GM15510 (cell line): ENCODE measurements around the gene DPPA3.

Experiments used
- POLR2A ChIP-seq: IDR thresholded peaks from 3 replicates; pipeline ENCODE4 v1.6.1; 2011; ENCODE audit warnings: borderline replicate concordance; ENCODE audit not compliant: insufficient read length; ENCODE audit errors: extremely low read depth

The DPPA3 gene

DNA sequence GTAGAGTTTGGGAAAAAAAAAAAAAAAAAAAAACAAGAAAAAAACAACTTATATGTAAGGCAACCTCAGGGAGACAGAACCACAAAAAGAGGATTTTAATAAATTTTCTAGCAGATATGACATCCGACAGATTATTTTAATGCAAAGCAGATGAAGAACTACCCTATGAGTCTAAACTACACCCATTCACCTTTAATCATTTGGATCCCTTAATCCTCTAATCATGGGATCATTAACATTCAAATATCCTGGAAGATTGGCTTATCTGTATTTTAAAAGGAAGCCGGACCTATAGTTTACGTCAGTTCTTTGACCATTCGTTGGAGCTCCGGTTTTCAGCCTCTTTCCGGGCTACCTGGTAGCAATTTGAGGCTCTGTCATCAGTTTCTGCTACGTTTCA, at the start of gene DPPA3:
TSS of gene DPPA3 (plus strand) at position 301 of the 400 bp plus-strand sequence. CDS start 138 bp downstream, outside the sequence.
- TF ChIP-seq POLR2A = no peak

DNA sequence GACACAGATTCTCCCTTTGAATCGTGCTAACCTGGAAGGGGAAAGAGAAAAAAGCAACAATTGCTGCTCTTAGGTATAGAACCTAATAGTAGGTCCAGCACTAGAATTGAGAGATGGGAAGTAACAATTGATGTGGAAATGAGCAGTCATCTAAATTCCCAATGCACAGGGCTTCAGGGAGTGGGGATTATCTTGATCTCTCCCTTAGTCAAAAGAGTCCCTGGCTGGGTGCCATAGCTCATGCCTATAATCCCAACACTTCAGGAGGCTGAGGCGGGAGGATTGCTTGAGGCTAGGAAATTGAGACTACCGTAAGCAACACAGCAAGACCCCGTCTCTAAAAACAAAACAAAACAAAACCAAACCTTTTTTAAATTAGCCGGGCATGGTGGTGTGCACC, 49.5 kb upstream of the DPPA3 start:
- no peak for TF ChIP-seq POLR2A

DNA sequence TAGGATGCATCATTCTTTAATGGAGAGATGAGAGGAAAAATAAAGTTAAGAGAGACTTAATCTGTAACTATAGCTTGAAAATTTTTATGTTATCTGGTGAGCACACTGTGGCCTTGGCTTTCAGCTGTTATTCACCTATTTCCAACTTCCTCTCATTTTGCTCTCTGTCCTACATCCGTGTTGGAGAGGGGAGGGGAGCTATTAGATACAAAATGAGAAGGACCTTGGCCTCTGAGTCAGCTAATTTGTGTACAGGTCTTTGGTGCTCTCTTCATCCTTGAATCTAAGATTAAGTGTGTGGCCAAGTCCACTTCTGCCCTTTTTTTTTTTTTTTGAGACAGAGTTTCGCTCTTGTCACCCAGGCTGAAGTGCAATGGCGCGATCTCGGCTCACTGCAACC, 44.6 kb upstream of the DPPA3 start:
- TF ChIP-seq POLR2A = no peak

DNA sequence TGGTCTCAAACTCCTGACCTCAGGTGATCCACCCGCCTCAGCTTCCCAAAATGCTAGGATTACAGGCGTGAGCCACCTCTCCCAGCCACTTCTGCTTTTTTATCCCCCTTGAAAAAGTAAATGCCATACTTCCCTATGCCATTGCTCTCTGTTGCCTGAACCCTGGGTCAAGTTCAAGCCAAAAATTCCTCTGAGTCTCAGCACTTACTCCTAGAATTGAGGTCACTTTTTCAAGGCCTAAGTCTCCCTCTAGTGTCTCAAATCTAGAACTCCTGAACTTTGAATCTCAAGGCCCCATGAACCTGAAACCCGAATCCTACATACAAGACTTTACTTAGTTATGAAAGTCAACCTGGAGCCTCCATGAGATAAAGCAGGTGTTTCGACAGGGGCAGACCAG, 44.1 kb upstream of the DPPA3 start:
- TF ChIP-seq POLR2A = no peak

DNA sequence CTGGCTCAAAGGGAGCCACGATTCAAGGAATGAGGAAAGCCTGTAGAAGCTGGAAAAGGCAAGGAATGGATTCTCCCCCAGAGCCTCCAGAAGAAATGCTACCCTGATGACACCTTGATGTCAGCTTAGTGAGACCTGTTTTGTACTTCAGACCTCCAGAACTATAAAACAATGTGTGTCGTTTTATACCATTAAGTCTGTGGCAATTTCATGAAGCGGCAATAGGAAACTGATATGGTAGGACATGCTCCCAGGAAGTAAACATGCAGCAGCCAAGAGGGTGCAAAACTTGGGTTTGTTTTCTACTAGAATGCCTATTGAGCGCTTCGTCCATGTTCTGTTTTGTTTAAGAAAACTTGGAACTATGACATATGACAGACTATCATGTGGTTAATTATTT, 43.1 kb upstream of the DPPA3 start:
- TF ChIP-seq POLR2A = no peak

DNA sequence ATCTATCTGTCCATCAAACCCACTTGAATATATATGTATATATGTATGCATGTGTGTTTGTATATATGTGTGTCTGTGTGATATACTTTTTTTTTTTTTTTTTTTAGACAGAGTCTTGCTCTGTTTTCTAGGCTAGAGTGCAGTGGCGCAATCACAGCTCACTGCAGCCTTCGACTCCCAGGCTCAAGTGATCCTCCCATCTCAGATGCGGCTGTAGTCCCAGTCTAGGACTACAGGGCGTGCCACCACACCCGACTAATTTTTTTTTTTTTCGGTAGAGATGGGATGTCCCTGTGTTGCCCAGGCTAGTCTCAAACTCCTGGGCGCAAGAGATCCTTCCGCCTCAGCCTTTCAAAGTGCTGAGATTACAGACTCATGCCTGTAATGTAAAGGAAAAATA, 32.5 kb upstream of the DPPA3 start:
- no peak for TF ChIP-seq POLR2A

DNA sequence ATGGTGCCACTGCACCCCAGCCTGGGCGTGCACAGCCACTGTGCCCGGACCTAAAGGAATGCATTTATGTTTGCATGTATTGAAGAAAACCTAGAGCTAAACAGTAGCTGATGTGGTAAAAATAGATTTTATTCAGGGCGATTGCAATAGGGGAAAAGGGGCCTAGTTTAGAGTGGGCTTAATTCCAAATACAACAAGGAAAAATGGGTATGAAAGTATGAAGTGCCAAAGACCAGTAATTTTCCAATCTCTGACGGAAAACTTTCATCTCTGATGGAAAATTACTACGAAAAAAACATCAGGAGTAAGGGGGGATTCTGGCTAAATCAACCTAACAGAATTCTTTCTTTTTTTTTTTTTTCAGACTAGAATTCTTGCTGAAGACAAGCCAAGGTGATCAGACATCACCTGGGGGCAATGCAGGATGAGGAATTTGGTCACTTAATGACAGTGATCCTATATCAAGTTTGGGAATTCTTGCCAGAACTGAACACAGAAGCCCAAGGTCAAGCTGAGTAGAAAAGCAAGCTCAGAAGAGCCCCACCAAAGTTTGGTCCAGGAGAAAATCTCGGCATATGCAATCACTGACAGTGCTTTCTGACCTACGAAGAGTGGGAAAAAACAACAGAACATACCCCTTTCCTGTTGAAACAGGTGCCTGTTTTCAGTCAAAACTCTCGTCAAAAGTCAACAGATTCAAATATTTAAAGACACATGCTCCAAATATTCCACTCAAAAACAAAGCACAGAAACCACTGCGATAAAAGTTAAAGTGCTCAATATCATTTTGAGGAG, 31.8 kb upstream of the DPPA3 start:
- no peak for TF ChIP-seq POLR2A

DNA sequence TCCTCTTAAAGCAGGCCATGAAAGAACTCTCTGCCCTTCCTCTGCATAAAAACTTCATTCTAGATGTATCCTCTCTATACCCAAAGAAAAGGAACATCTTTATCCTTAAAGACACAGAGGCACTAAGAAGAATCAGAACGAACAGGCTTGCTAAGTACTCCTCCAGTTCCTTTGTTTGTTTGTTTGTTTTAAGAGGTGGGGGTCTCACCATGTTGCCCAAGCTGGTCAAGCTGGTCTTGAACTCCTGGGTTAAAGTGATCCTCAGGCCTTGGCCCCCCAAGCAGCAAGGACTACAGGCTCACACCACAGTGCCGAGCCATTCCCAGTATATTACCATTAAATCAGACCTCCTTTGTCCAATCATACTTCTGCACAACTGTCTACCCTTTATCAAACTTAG, 29.7 kb upstream of the DPPA3 start:
- no peak for TF ChIP-seq POLR2A

DNA sequence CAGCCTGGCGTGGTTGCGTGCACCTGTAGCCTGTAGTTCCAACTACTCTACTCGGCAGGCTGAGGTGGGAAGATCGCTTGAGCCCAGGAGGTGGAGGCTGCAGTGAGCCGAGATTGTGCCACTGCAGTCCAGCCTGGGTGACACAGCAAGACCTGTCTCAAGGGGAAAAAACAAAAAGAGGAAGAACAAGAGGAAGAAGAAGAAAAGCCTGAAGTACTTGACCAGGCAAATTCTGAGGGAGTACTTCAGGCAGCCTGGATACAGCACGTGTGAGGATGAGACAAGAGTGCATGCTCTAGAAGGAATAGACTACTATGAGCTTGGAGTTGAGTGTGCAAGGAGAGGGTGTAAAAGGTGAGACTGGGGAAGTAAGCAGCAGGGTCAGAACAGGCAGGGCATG, 17.4 kb upstream of the DPPA3 start:
- no peak for TF ChIP-seq POLR2A

DNA sequence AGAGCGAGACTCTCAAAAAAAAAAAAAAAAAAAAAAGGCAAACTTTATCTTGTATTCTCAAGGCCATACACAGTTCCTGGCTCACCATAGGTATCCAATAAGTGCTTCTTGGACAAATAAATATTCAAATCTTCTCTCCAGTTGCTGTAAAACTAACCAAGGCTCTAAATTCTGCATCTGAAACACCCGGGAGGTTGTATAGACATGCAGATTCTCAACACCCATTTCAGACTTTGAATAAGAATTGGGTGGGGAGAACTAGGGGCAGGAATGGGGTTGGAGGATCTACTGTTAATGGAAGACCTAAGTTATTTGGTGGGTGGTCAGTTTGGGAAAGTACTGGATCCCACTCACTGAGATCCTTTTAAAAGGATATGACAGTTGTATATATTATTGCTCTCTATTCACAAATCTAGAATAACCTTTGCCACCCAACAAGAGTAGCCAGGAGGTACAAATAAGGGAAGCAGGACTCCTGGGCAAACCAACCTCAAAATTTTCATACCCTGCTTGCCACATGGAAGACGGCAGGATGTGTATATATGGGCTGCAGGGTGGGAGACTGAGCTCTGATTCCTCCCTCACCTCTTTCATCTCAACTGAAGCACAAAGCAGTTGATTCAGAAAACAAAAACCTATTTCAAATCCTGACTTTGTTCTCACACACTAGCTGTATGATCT, 16.5 kb upstream of the DPPA3 start:
- TF ChIP-seq POLR2A = no peak

DNA sequence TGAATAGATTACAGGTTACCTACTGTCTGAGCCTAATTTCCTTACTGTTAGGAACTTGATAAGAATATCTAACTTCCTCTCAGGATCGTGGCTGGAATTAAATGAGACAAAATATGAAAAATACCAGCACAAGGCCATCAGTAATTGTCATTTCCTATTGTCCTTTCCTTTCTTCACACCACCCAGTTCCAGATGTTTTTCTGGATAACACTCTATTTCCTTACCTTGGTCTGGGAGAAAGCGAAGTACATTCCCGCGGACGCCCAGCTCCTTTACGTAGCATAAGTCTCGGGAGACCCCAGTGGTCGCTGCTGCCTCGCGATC, 16.0 kb upstream of the DPPA3 start:
- TF ChIP-seq POLR2A = no peak

DNA sequence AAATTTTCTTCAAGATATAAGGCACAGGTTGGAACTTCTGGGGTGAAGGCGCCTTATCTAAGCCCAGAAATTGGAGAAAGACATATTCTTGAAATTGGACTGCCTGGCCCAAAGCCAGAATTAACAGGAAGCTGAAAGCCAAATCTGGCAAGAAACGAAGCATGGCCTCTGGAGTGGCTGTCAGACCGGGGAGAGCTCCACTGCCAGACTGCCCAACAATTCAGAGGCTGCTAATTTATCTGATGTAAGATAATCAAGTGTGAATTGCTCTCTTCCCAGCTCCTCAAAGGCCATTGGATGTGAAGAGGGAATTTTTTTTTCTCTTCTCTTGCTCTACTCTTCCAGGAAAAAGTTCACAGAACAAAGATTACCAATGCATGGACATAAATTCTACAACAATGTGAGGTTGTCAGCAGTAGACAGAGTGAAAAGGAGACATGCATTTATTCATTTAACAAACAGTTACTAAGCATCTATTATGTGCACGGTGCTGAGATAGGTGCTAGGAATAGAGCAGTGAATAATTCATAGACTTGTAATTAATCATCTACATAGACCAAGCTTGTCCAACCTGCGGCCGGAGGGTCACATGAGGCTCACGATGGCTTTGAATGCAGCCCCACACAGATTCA, 15.6 kb upstream of the DPPA3 start, which contains the start of gene GDF3:
TSS of gene GDF3 (minus strand) at position 210 of the 632 bp plus-strand sequence. CDS start at position 163, 47 bp downstream.
- no peak for TF ChIP-seq POLR2A

DNA sequence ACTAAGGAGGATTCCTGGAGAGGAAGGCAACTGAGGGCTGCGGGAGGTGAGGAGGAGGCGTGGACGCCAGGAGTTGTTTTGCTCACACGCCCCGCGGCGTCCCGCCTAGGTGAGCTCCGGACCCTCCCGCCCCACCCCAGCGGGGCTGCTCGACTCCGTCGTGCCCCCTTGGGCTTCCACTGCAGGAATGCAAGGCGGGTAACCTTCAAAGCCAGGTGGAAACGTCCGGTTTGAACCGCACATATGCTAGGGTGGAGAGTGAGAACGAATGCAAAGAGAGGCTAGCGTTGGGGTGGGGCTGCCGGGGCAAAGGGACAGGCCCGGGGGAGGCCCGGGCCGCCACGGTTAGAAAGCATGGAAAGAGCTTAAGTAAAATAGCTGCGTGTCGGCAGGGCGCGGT, 5.4 kb upstream of the DPPA3 start:
- no peak for TF ChIP-seq POLR2A

DNA sequence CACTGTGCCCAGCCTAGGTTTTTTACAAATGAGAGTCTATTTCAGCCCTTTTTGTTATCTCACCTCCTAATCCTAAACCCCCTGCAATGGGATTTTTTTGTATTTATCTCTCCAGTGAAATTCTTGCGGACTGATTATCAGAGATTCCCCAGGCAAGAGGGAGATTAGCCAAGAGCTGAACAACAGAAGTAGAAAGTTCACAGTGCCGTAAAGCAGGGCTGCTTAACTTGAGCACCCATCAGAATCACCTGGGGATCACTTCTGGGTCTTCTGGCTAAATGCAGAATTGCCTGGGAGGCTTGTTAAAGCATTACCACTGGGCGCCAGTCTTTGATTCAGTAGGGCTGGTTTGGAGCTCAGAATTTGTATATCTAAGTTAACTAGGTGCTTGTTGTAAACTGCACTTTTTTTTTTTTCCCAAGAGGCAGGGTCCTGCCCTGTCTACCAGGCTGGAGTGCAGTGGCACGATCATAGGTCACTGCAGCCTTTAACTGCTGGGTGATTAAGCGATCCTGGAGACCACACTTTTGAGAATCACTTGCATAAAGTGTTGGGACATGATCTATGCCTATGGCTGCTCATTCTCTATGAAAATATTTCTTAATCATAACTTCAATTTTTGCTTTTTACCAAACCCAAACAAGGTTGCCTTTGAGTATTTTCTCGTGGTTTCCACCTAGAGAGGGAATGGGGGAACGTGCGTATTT, 1.1 kb upstream of the DPPA3 start:
- no peak for TF ChIP-seq POLR2A

DNA sequence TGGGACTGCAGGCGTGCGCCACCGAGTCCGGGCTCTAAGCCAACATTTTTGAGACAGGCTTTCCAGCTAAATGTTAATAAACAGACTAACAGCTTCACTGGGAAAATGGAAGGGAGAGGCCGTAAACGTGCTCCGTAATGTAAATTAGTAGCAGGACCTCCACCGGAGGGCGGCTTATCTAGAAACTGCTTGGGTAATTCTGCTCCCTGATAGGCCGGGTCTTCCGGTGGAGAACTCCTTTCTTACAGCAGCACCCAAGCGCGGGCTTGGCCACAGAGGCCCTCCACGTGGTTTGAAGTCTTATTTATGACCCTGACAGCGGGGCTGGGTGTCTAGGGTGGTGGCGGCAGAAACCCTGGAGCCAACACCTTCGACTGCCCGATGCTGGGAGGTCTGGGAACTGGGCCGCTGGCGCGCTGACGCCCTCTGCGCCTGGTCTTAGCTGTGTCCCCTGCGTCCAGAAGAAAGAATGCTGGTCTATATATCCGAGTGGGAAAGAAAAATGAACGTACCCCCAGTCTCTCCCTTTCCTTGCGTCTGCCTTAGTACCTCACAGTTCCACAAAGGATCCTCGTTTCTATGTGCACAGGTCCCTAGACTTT, 1.7 kb downstream of the DPPA3 start:
- TF ChIP-seq POLR2A = no peak
